ENCODE measurements around the gene INTS13.
A peak's percentile ranks its signal among the peaks of the same experiment; 100 is the strongest.
"Not testable (repeated sequence)": the region's sequence is repeated elsewhere in the genome, so short reads cannot be mapped to it uniquely, and the experiment has no call there.

INTS13 gene

GRCh38 chr12:26937863-26938700, at the start of gene INTS13, which contains the start of gene FGFR1OP2:
Gene INTS13, minus strand, starts transcription at chr12:26937981. Its CDS starts 1,178 bp downstream, at chr12:26936803.
Gene FGFR1OP2, plus strand, starts transcription at chr12:26938470. Its CDS starts 15,689 bp downstream, at chr12:26954159.
- peak; percentile 99 for DNase-seq

DNA sequence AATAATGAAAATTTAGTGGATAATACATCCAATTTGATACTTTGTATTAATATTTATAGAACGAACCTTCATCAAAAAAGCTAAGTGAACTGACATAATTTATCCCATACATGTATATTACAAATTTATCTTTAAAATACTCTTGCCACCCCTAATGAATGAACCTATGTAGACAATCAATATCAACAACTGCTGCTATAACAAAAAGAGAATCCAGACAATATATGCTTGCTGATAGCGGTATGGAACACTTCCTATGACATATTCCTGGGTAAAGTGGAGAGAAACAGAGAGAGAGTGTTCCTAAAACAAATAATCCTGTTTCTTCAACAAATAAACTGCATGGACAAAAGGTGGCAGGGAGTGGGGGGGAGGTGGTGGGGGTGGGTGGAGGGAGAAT, 45.1 kb upstream of the INTS13 start:
- DNase-seq: no peak

DNA sequence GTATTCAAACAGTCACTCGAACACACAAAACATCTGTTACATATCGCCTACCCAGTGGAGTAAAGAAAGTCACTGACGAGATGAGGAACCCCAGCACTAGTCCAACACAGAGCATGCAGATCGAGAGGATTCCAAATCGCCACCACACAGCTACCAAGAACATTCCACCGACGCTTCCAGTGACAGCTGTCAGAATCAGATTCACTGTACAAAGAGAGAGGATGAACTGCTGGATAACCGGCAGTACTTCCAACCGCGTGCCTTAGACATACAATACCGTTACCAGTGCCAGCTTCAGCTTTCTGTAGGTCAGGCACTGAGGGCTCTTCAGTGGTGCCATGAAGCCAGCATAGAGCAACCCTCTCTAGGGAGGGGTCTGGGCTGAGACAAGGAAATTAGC, 42.0 kb upstream of the INTS13 start:
- no peak for DNase-seq

GRCh38 chr12:26978801-26979200, 41.0 kb upstream of the INTS13 start:
- no peak for DNase-seq

DNA sequence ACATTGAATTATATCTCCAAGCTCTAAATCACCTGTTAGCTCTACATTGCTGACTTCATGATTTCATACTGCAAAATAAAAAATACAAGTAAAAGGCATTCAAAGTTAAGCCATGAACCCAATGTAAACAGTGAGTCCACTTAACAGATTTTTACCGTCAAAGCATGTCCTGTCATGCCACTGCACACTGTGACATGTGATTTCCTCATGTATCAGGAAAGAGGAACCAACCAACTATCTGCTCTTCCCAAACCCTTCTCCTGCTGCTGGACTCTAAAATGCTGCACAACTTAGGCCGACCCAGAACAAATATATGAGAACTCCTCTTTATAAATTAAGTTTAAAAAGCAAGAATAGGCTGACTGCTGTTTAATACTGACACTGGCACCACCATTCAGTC, 38.9 kb upstream of the INTS13 start:
- DNase-seq: peak; percentile 69

GRCh38 chr12:26971963-26972362, 34.2 kb upstream of the INTS13 start:
- DNase-seq: no peak

DNA sequence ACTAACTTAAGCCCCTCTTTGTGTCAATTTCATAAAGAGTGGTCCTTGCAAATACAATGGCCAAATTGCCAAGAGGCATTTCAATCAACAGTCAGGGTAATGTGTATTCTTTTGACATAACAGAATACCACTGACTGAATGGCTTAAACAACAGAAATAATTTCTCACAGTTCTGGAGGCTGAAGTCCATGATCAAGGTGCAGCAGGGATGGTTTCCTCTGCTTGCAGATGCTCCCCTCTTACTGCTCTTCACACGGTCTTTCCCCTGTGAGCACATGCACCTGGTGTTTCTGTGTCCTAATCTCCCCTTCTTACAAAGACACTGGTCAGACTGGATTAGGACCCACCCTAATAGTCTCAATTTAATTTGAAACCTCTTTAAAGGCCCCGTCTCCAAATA, 32.4 kb upstream of the INTS13 start:
- no peak for DNase-seq

GRCh38 chr12:26966842-26967241, 29.1 kb upstream of the INTS13 start:
- DNase-seq: no peak

DNA sequence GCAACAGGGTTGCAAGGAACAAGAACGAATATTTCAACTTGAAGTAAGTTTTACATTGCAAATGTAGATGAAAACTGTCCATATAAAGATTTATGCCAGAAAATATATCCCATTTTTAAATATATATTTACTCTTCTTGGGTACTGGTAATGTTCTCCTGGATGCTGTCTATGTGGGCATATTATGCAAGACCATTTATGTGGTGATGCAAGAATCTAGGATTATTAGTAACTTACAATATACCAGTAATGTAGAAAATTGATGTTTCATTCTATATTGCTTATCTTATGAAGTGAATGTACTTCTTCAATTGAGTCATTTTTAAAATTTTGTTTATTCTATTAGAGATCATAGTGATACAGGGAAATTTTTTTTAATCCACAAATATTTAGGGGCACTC, 25.6 kb upstream of the INTS13 start:
- DNase-seq: peak; percentile 61

DNA sequence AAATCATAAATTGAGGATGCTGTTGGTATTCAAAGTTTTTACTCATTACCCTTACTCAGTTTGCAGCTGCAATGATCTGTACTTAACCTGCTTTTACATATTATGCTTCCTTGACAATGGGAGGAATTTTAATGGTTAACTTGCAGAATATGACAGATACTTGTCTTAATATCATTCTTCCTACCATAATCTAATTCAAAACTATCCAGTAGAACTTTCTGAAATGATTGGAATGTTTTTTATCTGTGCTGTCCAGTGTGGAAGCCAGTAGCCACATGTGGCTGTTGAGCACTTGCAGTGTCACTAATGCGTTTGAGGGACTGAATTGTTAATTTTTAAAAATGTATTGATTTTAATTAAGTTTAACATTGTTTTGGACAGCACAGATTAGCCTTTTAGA, 24.0 kb upstream of the INTS13 start:
- DNase-seq: no peak

GRCh38 chr12:26961391-26961790, 23.6 kb upstream of the INTS13 start:
- DNase-seq: not testable (repeated sequence)

DNA sequence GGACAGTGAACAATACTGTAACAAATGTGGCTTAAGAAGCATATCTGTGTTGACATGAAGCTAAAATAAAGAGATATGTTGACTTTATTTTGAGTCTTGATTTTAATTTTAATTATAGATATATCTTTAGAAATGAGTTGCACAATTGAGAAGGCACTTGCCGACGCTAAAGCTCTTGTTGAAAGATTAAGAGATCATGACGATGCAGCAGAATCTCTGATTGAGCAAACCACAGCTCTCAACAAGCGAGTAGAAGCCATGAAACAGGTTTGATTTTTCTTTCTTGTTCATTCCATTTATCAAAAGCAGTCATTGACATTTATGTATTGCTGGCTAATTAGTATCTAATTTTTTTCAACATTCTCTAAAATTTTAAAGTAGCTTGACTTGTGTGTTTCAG, 16.2 kb upstream of the INTS13 start:
- DNase-seq: peak; percentile 59

GRCh38 chr12:26953447-26953846, 15.7 kb upstream of the INTS13 start:
- DNase-seq: peak; percentile 93

- DNase-seq: peak; percentile 23
Observed at GRCh38 chr12:26948309-26948708, 10.5 kb upstream of the INTS13 start.

- peak; percentile 54 for DNase-seq
Observed at GRCh38 chr12:26941215-26941594, 3.4 kb upstream of the INTS13 start.

GRCh38 chr12:26940516-26941214, 2.9 kb upstream of the INTS13 start:
- DNase-seq: peak; percentile 64

GRCh38 chr12:26939953-26940352, 2.2 kb upstream of the INTS13 start:
- DNase-seq: peak; percentile 75

- DNase-seq: peak; percentile 66
Observed at GRCh38 chr12:26939192-26939832, 1.5 kb upstream of the INTS13 start.

DNA sequence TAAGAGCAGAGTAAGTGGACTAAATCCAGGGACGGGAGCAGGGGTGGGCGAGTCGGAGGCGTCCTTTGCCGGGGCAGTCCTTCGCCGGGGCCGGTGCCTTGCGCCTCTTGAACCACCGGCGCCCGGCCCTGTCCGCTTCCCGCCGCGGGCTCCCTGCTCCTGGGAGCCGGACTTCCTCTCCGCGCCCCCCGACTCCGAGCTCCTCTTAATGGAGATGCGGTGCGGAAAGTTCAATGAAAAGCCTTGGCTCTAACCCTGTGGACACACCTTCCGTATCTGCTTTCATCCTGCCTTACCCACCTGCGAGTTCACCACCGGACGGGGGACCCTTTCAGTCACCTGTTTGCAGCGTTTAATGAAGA, 901 bp upstream of the INTS13 start:
- peak; percentile 75 for DNase-seq

DNA sequence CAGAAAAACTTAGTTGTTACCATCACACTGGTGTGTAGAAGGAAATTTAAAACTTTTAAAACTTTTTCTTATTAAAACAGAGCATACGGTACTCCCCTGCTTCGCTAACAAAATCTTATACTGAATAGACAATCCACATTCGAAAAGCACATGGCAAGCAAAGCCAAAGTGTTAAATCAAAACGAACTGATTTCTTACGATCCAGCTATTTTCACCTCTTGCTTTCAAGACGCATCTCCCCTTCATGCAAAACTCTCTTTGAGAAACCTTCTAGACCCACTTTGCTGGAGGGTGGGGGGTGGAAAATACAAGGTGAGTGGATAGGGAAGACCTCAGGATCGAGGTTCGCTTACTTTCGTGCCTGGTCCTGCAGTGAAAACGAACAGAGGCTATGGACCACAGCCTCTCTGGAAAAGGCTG, 328 bp downstream of the INTS13 start:
- DNase-seq: no peak

DNA sequence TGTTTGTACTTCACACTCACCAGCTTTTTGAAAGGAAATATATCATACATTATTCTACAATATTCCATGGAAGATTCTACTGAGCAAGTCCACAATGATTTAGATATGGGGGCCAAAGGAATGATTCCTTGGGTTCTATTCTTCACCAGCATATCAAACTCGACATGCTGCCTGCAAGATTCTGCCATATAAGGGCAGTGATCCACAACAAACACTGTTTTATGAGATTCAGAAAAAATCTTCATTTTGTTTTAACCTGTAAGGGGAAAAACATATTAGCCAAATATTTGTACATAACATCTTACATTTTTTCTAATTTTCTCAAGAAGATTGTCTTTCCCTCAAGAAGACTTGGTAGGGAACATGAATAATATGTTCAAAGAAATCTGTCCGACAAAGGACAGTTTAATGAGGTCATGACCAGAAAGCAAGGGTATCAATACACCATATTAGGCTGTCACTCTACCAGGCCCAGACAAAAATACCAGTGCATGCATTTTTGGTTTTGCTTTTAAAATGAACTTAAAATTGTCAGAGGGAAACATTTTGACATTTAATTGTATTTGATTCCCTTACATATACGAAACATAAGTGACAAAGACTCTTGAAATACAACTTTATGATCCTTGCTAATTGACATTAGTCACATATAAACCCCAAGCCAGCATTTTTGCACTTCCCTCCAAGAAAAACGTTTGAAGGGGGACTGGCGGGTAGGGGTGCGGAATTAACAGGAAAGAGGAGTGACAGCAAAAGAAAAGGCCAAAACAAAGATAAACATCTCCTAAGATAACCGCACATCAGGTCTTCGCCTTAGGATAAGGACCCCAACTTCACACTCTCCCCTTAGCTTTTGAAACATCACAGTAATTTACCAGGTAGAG, 980 bp downstream of the INTS13 start:
- peak; percentile 68 for DNase-seq

DNA sequence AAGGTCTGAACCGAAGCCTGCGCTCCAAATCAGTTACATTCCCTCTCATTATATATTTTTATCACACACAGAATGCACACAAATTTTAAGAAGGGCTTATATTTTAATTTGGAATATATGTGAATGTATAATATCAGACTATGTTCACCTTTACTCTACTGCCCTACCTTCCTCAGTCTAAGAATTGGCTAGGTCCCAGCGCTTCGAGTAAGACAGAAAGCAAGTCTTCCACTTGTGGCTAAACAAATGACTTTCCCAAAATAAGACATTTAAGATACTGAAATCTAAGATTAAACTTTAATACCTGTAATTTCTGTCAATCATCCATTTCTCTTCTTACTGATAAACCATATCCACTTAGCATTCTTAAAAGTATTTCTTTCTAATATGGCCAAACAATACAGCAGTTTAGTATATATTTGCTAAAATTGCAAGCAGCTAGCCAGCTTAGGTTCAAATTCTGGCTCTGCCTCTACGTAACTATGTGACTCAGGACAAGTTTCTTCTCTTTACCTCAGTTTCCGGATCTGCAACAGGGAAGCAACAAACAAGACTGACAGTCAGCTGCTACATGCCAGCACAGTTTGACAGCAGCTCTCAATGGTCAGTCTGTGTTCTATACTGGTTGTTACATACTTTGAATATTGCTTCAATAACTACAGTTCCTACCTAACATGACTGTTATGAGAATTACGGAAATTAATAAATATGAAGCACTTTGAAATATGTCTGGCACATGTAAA, 2.0 kb downstream of the INTS13 start:
- DNase-seq: peak; percentile 62

Data from OCI-M1 (cell line).